HG02938 (cell line): Measurements from ENCODE around the gene SEMA5B.

ENCODE experiments used
- ATAC-seq: cut with Tn5 transposase; IDR thresholded peaks from one replicate; pipeline ENCODE4 v1.9.1; 2021; ENCODE audit warnings: mild to moderate bottlenecking, moderate library complexity; ENCODE audit not compliant: unreplicated experiment

Gene SEMA5B

GRCh38 chr3:122947196-122947595 is 80.4 kb downstream of the SEMA5B start:
- ATAC-seq, result no peak

GRCh38 chr3:122946185-122946584 is 81.4 kb downstream of the SEMA5B start:
- no peak for ATAC-seq

DNA sequence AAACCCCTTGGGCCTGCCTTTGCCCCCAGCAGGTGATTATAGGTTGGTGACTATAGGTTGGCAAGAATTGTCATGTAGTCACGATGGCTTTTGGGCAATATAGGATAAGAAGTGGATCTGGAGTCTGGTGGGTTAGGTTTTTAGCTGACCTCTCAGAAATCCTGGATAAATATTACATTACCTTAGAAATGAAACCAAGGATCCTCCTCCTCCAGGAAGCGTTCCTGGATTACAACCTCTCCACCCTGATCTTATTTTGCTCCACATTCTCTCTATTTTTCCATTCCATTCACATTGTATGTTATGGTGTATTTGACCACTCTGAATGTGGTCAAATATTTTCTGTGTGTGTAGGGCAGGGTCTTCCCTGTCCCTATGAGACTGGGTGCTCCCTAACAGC is 82.3 kb downstream of the SEMA5B start:
- no peak for ATAC-seq

- ATAC-seq, result no peak
These were observed 82.8 kb downstream of the SEMA5B start for GRCh38 chr3:122944671-122945161.

- ATAC-seq, result no peak
These were observed 83.8 kb downstream of the SEMA5B start for GRCh38 chr3:122943828-122944190.

GRCh38 chr3:122942937-122943827 is 84.4 kb downstream of the SEMA5B start:
- ATAC-seq, result no peak

DNA sequence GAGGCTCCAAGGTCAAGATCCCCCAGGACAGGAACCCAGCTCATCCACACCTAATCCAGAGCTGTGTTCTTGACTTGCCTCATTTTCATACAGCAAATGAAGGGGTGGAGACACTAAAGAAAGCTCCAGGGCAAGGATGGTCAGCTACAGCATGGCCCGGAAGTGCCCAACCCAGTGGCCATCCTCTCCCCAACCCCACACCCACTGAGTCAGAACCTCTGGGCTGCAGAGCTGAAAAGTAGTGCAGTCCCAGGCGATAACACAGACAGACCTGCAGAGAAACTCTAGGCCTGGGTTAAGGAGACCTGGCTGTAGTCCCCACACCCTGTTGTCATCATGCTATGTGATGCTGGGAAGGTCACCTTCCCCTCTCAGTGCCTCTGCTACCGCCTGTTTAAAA is 85.3 kb downstream of the SEMA5B start:
- no peak for ATAC-seq

DNA sequence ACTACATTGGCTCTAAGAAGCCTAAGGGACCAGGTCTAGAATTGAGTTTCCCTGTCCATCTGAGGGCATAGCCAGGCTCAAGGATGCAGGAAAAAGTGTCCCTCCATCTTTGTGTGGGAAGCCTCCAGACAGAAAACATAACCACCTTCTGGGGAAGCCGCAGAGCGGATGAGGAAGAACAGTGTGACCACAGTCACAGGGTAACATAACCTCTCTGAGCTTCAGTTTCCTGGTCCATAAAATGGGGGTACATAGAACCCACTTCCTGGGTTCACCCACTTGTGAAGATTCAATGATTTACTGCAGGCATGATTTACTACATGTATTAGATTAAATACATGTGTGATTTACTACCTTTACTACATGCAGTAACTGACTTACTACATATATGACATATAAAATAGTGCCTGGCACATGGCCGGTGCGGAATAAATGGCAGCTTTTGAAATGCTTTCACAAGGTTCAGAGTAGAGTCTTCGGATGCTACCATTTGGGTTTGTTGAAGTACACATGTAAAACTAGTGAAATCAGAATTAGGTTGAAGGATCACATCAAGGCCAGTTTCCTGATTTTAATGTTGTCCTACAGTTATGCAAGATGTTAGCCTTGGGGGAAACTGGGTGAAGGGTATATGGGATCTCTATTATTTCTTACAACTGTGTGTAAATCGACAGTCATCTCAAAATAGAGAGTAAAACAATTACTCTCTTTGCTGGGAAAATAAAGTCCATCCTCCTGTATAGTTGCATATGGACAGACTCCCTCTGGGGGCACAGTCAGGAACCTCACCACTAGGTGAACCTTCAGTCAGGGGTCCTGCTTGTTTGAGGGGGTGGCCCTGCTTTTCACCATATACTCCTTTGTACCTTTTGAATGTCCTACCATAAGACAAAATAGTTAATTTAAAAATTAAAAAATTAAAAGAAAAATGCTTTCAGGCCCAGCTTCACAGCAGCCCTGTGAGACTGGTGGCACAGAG is 86.0 kb downstream of the SEMA5B start:
- ATAC-seq, result no peak

- ATAC-seq, result no peak
These were observed 86.9 kb downstream of the SEMA5B start for GRCh38 chr3:122940628-122941086.

DNA sequence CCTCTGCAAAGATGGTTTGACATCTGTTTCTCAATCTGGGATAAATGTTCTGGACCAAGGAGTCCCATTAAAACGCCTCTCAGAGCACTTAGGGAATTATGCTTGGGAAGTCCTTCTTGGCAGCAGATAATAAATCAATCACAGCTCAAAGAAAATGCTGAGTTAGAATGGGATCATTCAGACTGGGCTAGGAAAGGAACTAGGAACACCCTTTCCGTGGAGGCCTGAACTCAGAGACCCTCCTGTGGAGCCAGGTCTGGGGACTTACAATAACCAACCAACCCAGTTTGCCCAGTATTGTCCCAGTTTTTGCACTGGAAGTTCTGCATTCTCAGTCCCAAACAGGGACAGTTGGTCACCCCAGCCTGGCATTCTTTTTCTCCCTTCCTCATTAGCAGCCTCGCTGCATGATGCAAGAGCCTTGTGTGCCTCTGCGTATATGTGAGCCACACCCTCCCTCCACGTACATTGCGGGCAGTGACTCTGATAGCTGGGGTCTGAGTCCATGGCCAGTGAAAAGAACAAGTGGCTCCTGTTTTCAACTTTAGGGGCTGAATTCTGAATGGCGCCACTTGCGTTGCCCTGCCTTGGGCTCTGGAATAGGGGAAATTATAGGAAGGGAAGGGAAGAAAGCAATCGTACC is 88.7 kb downstream of the SEMA5B start:
- ATAC-seq, result no peak

- ATAC-seq, result no peak
These were observed 89.8 kb downstream of the SEMA5B start for GRCh38 chr3:122937745-122938144.

DNA sequence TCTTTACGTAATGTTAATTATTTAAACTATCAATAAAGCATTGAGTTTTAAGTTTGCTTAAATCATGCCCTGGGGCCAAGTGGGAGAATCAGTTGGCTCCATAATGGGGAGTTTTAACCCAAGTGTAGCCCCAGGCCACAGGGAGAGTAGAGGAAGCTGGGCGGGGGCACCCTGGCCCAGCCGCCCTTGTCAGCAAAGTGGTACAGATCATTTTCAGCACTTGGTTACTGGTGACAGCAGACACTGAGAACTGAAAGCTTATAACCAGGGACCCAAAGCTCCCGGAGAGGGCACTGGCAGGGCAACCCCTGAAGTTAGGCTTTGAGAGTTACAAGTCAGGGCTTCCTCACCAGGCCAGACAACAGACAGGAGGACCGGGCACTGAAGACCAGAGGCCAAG is 90.6 kb downstream of the SEMA5B start:
- no peak for ATAC-seq

GRCh38 chr3:122936335-122936734 is 91.2 kb downstream of the SEMA5B start:
- no peak for ATAC-seq

DNA sequence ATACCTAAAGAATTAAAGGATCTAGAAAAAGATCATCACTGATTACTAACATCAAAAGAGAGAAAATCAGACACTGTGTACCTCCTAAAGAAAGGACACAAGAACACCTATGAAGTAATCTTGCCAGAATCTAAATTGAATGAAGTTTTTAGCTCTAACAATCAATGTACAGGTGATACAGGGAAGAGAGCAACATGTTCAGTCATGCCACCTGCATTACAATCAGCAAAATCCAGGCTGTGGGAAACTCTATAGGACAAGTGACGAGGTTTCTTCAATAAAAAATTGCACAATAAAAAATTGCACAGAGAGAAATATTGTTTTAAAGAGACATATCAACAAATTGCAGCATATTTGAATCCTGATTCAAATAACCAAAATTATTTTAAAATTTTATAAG is 93.3 kb downstream of the SEMA5B start:
- no peak for ATAC-seq

- ATAC-seq, result no peak
These were observed 95.2 kb downstream of the SEMA5B start for GRCh38 chr3:122932251-122932967.

DNA sequence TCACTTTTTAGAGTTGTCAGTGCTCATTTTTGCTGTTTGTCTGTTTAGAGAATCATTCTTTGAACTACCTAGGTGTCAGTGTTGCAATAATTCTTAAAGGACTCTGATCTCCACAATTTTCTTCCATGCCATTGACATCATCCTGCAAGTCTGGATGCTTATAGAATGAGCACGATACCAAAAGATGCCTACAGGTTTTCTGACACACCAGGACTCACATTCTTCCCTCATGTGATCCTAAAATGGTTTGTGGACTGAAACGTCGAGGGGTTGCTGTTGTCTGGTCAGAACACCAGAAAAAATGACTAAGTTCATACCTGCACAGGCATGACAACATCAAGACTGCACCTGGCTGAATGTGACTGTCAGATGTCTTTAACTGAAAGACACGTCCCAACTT is 95.9 kb downstream of the SEMA5B start:
- ATAC-seq, result no peak

- ATAC-seq, result no peak
These were observed 97.2 kb downstream of the SEMA5B start for GRCh38 chr3:122930063-122930997.

DNA sequence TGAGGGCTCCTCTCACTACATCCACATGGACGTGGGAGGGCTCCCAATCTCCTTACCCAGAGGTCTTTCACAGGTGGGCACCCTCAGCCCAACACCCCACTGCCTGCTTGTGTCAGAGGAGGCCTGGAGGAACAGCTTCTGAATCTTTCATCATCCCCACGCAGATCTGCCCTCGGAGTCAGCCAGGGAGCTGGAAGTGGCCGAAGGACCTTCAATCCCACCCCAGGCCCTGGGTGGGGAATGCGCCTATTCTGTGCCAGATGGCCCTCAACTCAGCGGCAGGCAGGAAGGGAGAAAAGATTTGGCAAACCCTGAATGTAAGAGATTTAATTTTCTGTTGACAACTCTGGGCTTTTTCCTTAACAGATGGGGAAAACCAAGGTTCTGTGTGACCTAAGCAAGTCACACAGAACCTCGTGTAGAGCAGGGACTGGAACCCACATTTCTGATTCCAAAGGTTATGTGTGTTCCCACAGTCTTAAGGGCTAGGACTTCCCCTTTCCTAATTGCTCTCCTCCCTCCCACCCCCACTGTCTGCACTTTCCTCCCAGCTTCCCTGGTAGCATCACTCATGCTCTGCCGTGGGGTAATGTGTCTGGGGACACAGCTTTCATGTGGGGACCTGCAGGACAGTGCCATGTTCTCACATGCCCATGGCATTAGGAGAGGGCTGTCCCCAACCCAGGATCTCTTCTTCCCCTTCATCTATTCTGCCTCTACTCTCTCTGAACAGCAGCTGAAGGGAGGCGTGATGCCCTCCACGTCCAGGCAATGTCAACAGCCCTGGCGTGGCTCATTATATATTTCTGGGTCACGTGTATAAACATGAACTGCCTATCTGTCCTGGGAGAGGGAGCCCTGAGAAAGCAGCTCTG is 98.1 kb downstream of the SEMA5B start:
- no peak for ATAC-seq
